PC-9 (cell line): ENCODE results near the gene DPH1. TPM values are rescaled to one million over a fixed set of nuclear protein-coding genes. Genes with fewer than 3 reads are reported as not detected.

ENCODE experiments used
- BruUV-seq: library from RNA; stranded (reverse); fragments of 400-500 nt; replicated peaks from 2 replicates; lab custom pipeline; 2021; lab: Mats Ljungman, UMichigan
- CTCF ChIA-PET: fragments of 300-600 bp; sonication (Branson Sonifier 250); formaldehyde crosslinking; loops from one replicate; lab custom pipeline; 2022; ENCODE audit warnings: antibody characterized with exemption; lab: Charles Lee
- POLR2A ChIA-PET: fragments of 300-600 bp; sonication (Branson Sonifier 250); formaldehyde crosslinking; loops from one replicate; lab custom pipeline; 2022; ENCODE audit warnings: antibody characterized with exemption; ENCODE audit not compliant: unreplicated experiment; lab: Charles Lee
- DNase-seq, 2 experiments: peaks; one replicate each; pipeline versions ENCODE4 v3.0.0 to v3.0.0-alpha.2; 2015 to 2022; ENCODE audit warnings: mixed read lengths in 1 of 2
- H2AFZ ChIP-seq: fragments of 200-600 bp; sonication (generic); 2 replicates; pipeline ENCODE4 v1.8.1; 2017; ENCODE audit warnings: antibody characterized with exemption
- H3F3A ChIP-seq: fragments of 200-600 bp; sonication (generic); 2 replicates; pipeline ENCODE4 v1.8.1; 2017; ENCODE audit warnings: antibody characterized with exemption, mild to moderate bottlenecking, low read depth; ENCODE audit not compliant: insufficient read depth
- H3K27ac ChIP-seq: fragments of 200-600 bp; sonication (generic); 2 replicates; pipeline ENCODE4 v1.6.1; 2016; ENCODE audit warnings: mixed run types
- H3K27me3 ChIP-seq: fragments of 200-600 bp; sonication (generic); 2 replicates; pipeline ENCODE4 v1.6.1; 2016; ENCODE audit warnings: low read depth, mixed run types; ENCODE audit not compliant: insufficient read depth
- H3K36me3 ChIP-seq: fragments of 200-600 bp; sonication (generic); 2 replicates; pipeline ENCODE4 v1.6.1; 2016; ENCODE audit warnings: low read depth, mixed run types
- H3K4me1 ChIP-seq: fragments of 200-600 bp; sonication (generic); replicated peaks from 2 replicates; pipeline ENCODE4 v1.6.1; 2016; ENCODE audit warnings: mixed run types; ENCODE audit not compliant: insufficient read depth
- H3K4me2 ChIP-seq: fragments of 200-600 bp; sonication (generic); 2 replicates; pipeline ENCODE4 v1.6.1; 2017; ENCODE audit warnings: mixed run types
- H3K4me3 ChIP-seq: fragments of 200-600 bp; sonication (generic); 2 replicates; pipeline ENCODE4 v1.6.1; 2016; ENCODE audit warnings: mixed run types
- H3K79me2 ChIP-seq: fragments of 200-600 bp; sonication (generic); 2 replicates; pipeline ENCODE4 v1.6.1; 2017; ENCODE audit warnings: low read depth, mixed run types
- H3K9me2 ChIP-seq: fragments of 200-600 bp; sonication (generic); 2 replicates; pipeline ENCODE4 v1.8.1; 2017; ENCODE audit warnings: mild to moderate bottlenecking; ENCODE audit not compliant: insufficient read depth
- H3K9me3 ChIP-seq: fragments of 200-600 bp; sonication (generic); 2 replicates; pipeline ENCODE4 v1.8.1; 2016; ENCODE audit warnings: low read depth; ENCODE audit not compliant: insufficient read depth
- H4K20me1 ChIP-seq: fragments of 200-600 bp; sonication (generic); 2 replicates; pipeline ENCODE4 v1.8.1; 2017; ENCODE audit not compliant: insufficient read depth
- CTCF ChIP-seq: fragments of 200-600 bp; sonication (generic); conservative IDR thresholded peaks from 2 replicates; pipeline ENCODE4 v1.6.1; 2017; ENCODE audit warnings: mixed run types, antibody characterized with exemption, mild to moderate bottlenecking, moderate library complexity
- EZH2 ChIP-seq: fragments of 200-600 bp; sonication (generic); IDR thresholded peaks from 2 replicates; pipeline ENCODE4 v1.8.0; 2017; ENCODE audit warnings: antibody characterized with exemption, low read depth
- intact Hi-C: fragments of 100-400 bp; cut with micrococcal nuclease; formaldehyde crosslinking; loops from one replicate; pipeline ENCODE4 v1.10.0; 2022; ENCODE audit not compliant: unreplicated experiment
- total RNA-seq: library from RNA; stranded (reverse); gene quantifications from 2 replicates; pipeline ENCODE4 v1.2.3, GENCODE V29; 2021

Gene DPH1
- total RNA-seq, 1 experiment from 2014 or later = 36.7 TPM

- POLR2A ChIA-PET = interaction anchor here (0.7 kb wide), 1 partner anchor 330 kb away, joined by 18 read pairs; no protein-coding TSS in a partner anchor
Measured at GRCh38 chr17:2053380-2054261, 23.7 kb downstream of the DPH1 start.

GRCh38 chr17:2054262-2054511 is 24.2 kb downstream of the DPH1 start:
- Histone ChIP-seq H3K9me2 (no peaks in the 10 kb centered on the region), H2AFZ (peak overlapping the region; percentile 59), H3K36me3 (no peaks in the 10 kb centered on the region), H3K4me2 (peak overlapping the region; percentile 93), H3K4me1 (peaks cover 7% of the 10 kb centered on the region; the same call in 1 of the 2 replicates), H4K20me1 (no peaks in the 10 kb centered on the region), H3K27me3 (peaks cover 12% of the 10 kb centered on the region), H3K27ac (no peak overlapping the region), H3K79me2 (no peaks in the 10 kb centered on the region), H3K9me3 (no peaks in the 10 kb centered on the region), H3K4me3 (peak overlapping the region; percentile 66), H3F3A (peaks cover 14% of the 10 kb centered on the region)
- DNase-seq = no peak
- no TSS peak for BruUV-seq
- POLR2A ChIA-PET = no interaction called here
- intact Hi-C loops = loop anchor here (1.0 to 5.0 kb wide), 5 partner anchors 116 to 348 kb away; partner anchors contain the start of gene MNT
- TF ChIP-seq CTCF (no peak), EZH2 (no peak)
- CTCF ChIA-PET = interaction anchor here (0.5 to 3.1 kb wide), 10 partner anchors 30 to 837 kb away, joined by 3 to 14 read pairs (median 4); no protein-coding TSS in a partner anchor

More at GRCh38 chr17:2053380-2054261, 23.7 kb downstream of the DPH1 start:
- no peaks in the 10 kb centered on the region for H3K9me3 ChIP-seq
- H3K4me2 ChIP-seq = peak overlapping the region; percentile 93
- TF ChIP-seq EZH2 (no peak), CTCF (peak; percentile 75)
- H3K4me3 ChIP-seq = peak overlapping the region; percentile 66
- CTCF ChIA-PET = interaction anchor here (0.6 to 3.1 kb wide), 6 partner anchors 30 to 191 kb away, joined by 3 to 14 read pairs (median 4); no protein-coding TSS in a partner anchor
- H2AFZ ChIP-seq = peak overlapping the region; percentile 59
- no peaks in the 10 kb centered on the region for H4K20me1 ChIP-seq
- no peak overlapping the region for H3K27ac ChIP-seq
- peaks cover 14% of the 10 kb centered on the region for H3F3A ChIP-seq
- peaks cover 12% of the 10 kb centered on the region for H3K27me3 ChIP-seq
- H3K79me2 ChIP-seq = no peaks in the 10 kb centered on the region
- H3K36me3 ChIP-seq = no peaks in the 10 kb centered on the region
- intact Hi-C loops = loop anchor here (1.0 to 5.0 kb wide), 5 partner anchors 117 to 349 kb away; partner anchors contain the start of gene MNT
- peak in 1 of 2 experiments; percentile 77 for DNase-seq
- peaks cover 13% of the 10 kb centered on the region for H3K4me1 ChIP-seq
- BruUV-seq = no TSS peak
- H3K9me2 ChIP-seq = no peaks in the 10 kb centered on the region

- intact Hi-C loops = loop anchor here (1.0 to 5.0 kb wide), 5 partner anchors 116 to 348 kb away; partner anchors contain the start of gene MNT
- Histone ChIP-seq H2AFZ (peak within 1 kb of the TSS; percentile 59), H3K4me1 (peaks cover 7% of the 10 kb centered on the region; the same call in 1 of the 2 replicates), H3K27ac (no peak within 1 kb of the TSS), H3F3A (peaks cover 17% of the 10 kb centered on the region), H3K36me3 (no peaks in the 10 kb centered on the region), H4K20me1 (no peaks in the 10 kb centered on the region), H3K9me2 (no peaks in the 10 kb centered on the region), H3K4me2 (peak within 1 kb of the TSS; percentile 93), H3K27me3 (peaks cover 12% of the 10 kb centered on the region), H3K4me3 (peak within 1 kb of the TSS; percentile 66), H3K79me2 (no peaks in the 10 kb centered on the region), H3K9me3 (no peaks in the 10 kb centered on the region)
- POLR2A ChIA-PET = interaction anchor here (0.7 kb wide), 1 partner anchor 68 kb away, joined by 3 read pairs; no protein-coding TSS in a partner anchor
- TF ChIP-seq CTCF = peak; percentile 81
- no peak for TF ChIP-seq EZH2
- no TSS peak for BruUV-seq
- CTCF ChIA-PET = interaction anchor here (0.5 to 3.1 kb wide), 13 partner anchors 29 to 837 kb away, joined by 3 to 14 read pairs (median 4); no protein-coding TSS in a partner anchor
- DNase-seq = peak; percentile 57 to 84
Measured at GRCh38 chr17:2054512-2055291, 24.7 kb downstream of the DPH1 start, which contains the start of gene HIC1. HIC1 (plus strand) TSS chr17:2055103; CDS start chr17:2056691, 1,588 bp downstream.
